ENCODE data around the gene CCDC97.
A peak's percentile ranks its signal among the peaks of the same experiment; 100 is the strongest.

The CCDC97 gene

DNA sequence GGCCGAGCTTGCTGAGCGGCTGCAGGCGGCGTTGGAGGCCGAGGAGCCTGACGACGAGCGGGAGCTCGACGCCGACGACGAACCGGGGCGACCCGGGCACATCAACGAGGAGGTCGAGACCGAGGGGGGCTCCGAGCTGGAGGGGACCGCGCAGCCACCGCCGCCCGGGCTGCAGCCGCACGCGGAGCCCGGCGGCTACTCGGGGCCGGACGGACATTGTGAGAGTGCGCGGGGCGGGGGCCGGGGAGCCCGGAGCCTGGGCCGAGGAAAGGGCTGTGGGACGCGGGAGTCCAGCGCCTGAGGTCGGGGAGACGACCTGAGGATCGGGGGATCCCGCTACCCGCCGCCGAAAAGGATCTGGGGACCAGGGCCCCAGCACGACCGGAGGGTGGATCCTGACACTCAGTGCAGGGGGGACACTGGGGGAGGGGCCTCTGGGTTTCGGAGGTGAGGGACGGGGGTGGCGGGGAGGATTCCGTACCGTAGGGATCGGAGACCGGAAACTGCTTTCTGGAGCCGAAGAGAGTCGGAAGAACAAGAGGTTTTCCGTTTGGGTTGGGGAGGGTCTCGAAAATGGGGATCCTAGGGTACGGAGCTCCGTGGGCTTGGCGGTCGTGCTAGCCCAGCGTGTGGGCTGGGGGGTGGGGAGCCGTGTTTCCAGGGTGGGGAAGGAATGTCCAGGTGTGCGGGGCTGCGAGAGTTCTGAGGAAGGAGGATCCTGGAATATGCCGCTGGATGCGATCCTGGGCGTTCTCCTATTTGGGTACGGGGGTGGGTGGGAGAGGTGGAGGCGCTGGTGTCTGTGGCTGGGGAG, 45.2 kb upstream of the CCDC97 start (continued):
- TF ChIP-seq ZSCAN18 (tag by site-specific recombination; IDR thresholded peaks at IDR 0.05): no peak
- TF ChIP-seq WT1 (tag by site-specific recombination; IDR thresholded peaks at IDR 0.05): no peak
- TF ChIP-seq REST (tag by site-specific recombination; IDR thresholded peaks at IDR 0.05): no peak; the same call in 1 of the 2 replicates
- no peak for TF ChIP-seq ZSCAN4 (tag by site-specific recombination; IDR thresholded peaks at IDR 0.05)
- TF ChIP-seq ZNF600 (tag by site-specific recombination; IDR thresholded peaks at IDR 0.05): peak; percentile 57

DNA sequence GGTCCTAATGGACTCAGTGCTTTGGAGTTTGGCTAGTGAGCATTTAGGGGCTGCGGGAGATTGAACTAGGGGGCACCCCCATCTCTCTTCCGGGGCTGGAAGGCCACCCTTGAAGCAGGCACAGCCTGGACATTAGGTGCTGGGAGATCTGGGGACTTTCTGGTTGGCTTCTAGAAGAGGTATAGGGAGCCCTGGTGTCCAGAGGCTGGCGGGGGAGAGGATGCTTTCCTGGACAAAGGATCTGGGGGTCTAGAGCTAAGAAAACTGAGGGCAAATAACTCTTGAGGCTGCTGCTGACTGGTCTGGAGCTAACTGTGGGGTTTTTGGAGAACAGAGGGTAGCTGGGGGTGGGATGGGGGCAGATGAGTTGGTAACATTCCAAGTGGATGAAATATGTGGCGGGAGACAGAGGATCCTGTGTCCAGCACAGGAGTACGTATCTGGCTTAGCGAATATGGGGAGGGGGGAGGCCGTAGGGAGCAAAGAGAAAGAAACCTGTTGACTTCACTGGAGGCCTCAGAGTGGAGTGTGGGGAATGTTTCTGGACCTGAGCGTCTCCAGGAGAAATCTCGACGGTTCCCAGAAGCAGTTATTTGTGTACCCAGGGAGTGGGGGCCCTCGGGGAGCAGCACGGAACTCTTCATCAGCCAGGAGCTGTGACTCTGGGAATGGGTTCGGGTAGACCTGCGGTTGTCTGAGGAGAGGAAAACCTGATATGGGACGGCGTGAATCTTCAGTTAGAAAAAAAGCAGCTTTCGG, 44.4 kb upstream of the CCDC97 start:
- Histone ChIP-seq H3K4me3 (ENCODE audit: low read depth, low read length) (peak overlapping the region; percentile 85), H3K9me3 (ENCODE audit: control insufficient read depth, insufficient read depth, low read depth, low read length) (no peaks in the 10 kb centered on the region), H3K4me1 (ENCODE audit: control insufficient read depth, insufficient read depth, low read length) (peaks cover 14% of the 10 kb centered on the region), H3K36me3 (ENCODE audit: control insufficient read depth in 2 of 2, insufficient read depth in 1 of 2, low read length in 2 of 2) (peaks cover 42 to 45% of the 10 kb centered on the region in 2 experiments), H3K27ac (ENCODE audit: extremely low read depth, low read depth, low read length) (peak overlapping the region; percentile 100)
- ChIA-PET POLR2A (interaction anchor here (0.6 to 3.4 kb wide), 12 partner anchors 15 to 661 kb away, joined by 3 to 26 read pairs (median 4); partner anchors contain the start of genes AXL, B9D2 and CYP2S1), CTCF (interaction anchor here (0.9 to 6.6 kb wide), 8 partner anchors 40 to 376 kb away, joined by 3 to 55 read pairs (median 4); no protein-coding TSS in a partner anchor)
- TF ChIP-seq SCRT2 (tag by site-specific recombination; IDR thresholded peaks at IDR 0.05) (peak; percentile 97), ZNF629 (tag by site-specific recombination; IDR thresholded peaks at IDR 0.05) (no peak), ZNF623 (tag by site-specific recombination; IDR thresholded peaks at IDR 0.05) (no peak), GFI1B (tag by site-specific recombination; IDR thresholded peaks at IDR 0.05) (no peak), ZNF600 (tag by site-specific recombination; IDR thresholded peaks at IDR 0.05) (0 out of 2 replicates have a peak, but pooled peaks have one; percentile 11), ZNF157 (tag by site-specific recombination; IDR thresholded peaks at IDR 0.05) (no peak), ZNF174 (tag by site-specific recombination; IDR thresholded peaks at IDR 0.05) (no peak), ZBTB49 (tag by site-specific recombination; IDR thresholded peaks at IDR 0.05; ENCODE audit: low read depth) (no peak), IKZF3 (tag by site-specific recombination; IDR thresholded peaks at IDR 0.05) (0 out of 2 replicates have a peak, but pooled peaks have one; percentile 8), ZNF664 (tag by site-specific recombination; IDR thresholded peaks at IDR 0.05) (no peak), ZNF202 (tag by site-specific recombination; IDR thresholded peaks at IDR 0.05; ENCODE audit: borderline replicate concordance) (no peak), ZNF214 (tag by site-specific recombination; IDR thresholded peaks at IDR 0.05; ENCODE audit: borderline replicate concordance) (no peak), ZNF335 (tag by site-specific recombination; conservative IDR thresholded peaks at IDR 0.05) (peak; percentile 85), ZBTB21 (tag by site-specific recombination; IDR thresholded peaks at IDR 0.05) (peak; percentile 20; the same call in 1 of the 2 replicates)
- TF ChIP-seq, protein P1, sequence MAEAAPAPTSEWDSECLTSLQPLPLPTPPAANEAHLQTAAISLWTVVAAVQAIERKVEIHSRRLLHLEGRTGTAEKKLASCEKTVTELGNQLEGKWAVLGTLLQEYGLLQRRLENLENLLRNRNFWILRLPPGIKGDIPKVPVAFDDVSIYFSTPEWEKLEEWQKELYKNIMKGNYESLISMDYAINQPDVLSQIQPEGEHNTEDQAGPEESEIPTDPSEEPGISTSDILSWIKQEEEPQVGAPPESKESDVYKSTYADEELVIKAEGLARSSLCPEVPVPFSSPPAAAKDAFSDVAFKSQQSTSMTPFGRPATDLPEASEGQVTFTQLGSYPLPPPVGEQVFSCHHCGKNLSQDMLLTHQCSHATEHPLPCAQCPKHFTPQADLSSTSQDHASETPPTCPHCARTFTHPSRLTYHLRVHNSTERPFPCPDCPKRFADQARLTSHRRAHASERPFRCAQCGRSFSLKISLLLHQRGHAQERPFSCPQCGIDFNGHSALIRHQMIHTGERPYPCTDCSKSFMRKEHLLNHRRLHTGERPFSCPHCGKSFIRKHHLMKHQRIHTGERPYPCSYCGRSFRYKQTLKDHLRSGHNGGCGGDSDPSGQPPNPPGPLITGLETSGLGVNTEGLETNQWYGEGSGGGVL (tag by site-specific recombination; IDR thresholded peaks at IDR 0.05): peak; percentile 84
- TF ChIP-seq, protein P2, sequence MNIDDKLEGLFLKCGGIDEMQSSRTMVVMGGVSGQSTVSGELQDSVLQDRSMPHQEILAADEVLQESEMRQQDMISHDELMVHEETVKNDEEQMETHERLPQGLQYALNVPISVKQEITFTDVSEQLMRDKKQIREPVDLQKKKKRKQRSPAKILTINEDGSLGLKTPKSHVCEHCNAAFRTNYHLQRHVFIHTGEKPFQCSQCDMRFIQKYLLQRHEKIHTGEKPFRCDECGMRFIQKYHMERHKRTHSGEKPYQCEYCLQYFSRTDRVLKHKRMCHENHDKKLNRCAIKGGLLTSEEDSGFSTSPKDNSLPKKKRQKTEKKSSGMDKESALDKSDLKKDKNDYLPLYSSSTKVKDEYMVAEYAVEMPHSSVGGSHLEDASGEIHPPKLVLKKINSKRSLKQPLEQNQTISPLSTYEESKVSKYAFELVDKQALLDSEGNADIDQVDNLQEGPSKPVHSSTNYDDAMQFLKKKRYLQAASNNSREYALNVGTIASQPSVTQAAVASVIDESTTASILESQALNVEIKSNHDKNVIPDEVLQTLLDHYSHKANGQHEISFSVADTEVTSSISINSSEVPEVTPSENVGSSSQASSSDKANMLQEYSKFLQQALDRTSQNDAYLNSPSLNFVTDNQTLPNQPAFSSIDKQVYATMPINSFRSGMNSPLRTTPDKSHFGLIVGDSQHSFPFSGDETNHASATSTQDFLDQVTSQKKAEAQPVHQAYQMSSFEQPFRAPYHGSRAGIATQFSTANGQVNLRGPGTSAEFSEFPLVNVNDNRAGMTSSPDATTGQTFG (tag by site-specific recombination; IDR thresholded peaks at IDR 0.05; ENCODE audit: borderline replicate concordance): no peak
